Calu3 (cell line): ENCODE measurements around the gene AHSA1. TPM values are rescaled to one million over a fixed set of nuclear protein-coding genes. Genes with fewer than 3 reads are reported as not detected.

Experiments
- BruUV-seq: library from RNA; stranded (reverse); fragments of 400-500 nt; replicated peaks from 2 replicates; lab custom pipeline; 2021; lab: Mats Ljungman, UMichigan
- CTCF ChIA-PET: fragments of 300-600 bp; sonication (Branson Sonifier 250); formaldehyde crosslinking; loops from one replicate; lab custom pipeline; 2022; ENCODE audit warnings: antibody characterized with exemption; lab: Charles Lee
- DNase-seq: peaks from one replicate; pipeline ENCODE4 v3.0.0; 2022
- H3K27ac Mint-ChIP-seq: one replicate; pipeline ENCODE4 v1.8.0; 2022; ENCODE audit warnings: mixed read lengths; ENCODE audit not compliant: unreplicated experiment
- H3K27me3 Mint-ChIP-seq: one replicate; pipeline ENCODE4 v1.8.0; 2022; ENCODE audit warnings: mixed read lengths; ENCODE audit not compliant: unreplicated experiment
- H3K36me3 Mint-ChIP-seq: one replicate; pipeline ENCODE4 v1.8.0; 2022; ENCODE audit warnings: mild to moderate bottlenecking, moderate library complexity, mixed read lengths; ENCODE audit not compliant: insufficient read depth, unreplicated experiment
- H3K4me1 Mint-ChIP-seq: one replicate; pipeline ENCODE4 v1.8.0; 2022; ENCODE audit warnings: mild to moderate bottlenecking, low read depth, mixed read lengths; ENCODE audit not compliant: unreplicated experiment
- H3K4me3 Mint-ChIP-seq: one replicate; pipeline ENCODE4 v1.8.0; 2022; ENCODE audit warnings: mild to moderate bottlenecking, low read depth, moderate library complexity, mixed read lengths; ENCODE audit not compliant: unreplicated experiment
- H3K9me3 Mint-ChIP-seq: one replicate; pipeline ENCODE4 v1.8.0; 2022; ENCODE audit warnings: low read depth, mixed read lengths; ENCODE audit not compliant: unreplicated experiment
- CTCF ChIP-seq: fragments of 200-600 bp; IDR thresholded peaks from one replicate; pipeline ENCODE4 v1.8.0; 2022; ENCODE audit warnings: antibody characterized with exemption; ENCODE audit not compliant: unreplicated experiment
- intact Hi-C: fragments of 100-400 bp; cut with micrococcal nuclease; formaldehyde crosslinking; loops from one replicate; pipeline ENCODE4 v1.10.0; 2022; ENCODE audit not compliant: unreplicated experiment
- total RNA-seq: library from RNA; stranded (reverse); gene quantifications from 2 replicates; pipeline ENCODE4 v1.2.3, GENCODE V29; 2022

Gene AHSA1
- total RNA-seq, 1 experiment from 2014 or later, result 287 TPM

- no peaks in the 10 kb centered on the region for H3K27me3 Mint-ChIP-seq
- TF ChIP-seq CTCF, result no peak
- TSS peak; percentile 50 for BruUV-seq
- H3K36me3 Mint-ChIP-seq, result peaks cover 57% of the 10 kb centered on the region
- CTCF ChIA-PET, result no interaction called here
- no peak for DNase-seq
- peak overlapping the region; percentile 91 for H3K4me3 Mint-ChIP-seq
- intact Hi-C loops, result loop anchor here (5.0 kb wide), 1 partner anchor 134 kb away; the partner anchor contains the start of genes GSTZ1 and POMT2
- no peak overlapping the region for H3K27ac Mint-ChIP-seq
- H3K4me1 Mint-ChIP-seq, result peaks cover 12% of the 10 kb centered on the region
- H3K9me3 Mint-ChIP-seq, result no peaks in the 10 kb centered on the region
Measured at GRCh38 chr14:77455966-77456640, 1.8 kb upstream of the AHSA1 start.

DNA sequence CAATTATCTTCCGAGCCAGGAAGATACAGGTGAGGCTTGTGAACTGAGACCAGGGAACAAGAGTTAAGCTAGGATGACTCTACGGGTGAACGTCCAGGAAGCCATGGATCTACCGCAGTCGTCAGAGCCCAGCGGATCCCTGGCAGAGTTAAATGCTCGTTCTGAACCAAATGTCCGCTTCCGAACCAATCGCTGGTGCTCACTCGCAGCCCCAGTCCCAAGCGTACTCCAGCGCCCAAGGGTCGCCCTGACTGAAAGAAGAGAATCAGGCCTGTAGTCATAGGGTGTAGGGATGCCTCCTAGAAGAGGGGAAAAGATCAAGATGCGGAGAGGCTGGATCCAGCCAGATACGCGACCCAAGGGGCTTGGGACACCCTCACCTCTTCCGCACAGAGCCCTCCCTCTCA is 775 bp upstream of the AHSA1 start:
- Mint-ChIP-seq H3K27ac (peak overlapping the region; percentile 95), H3K36me3 (peaks cover 61% of the 10 kb centered on the region), H3K27me3 (no peaks in the 10 kb centered on the region), H3K4me3 (peak overlapping the region; percentile 91), H3K9me3 (no peaks in the 10 kb centered on the region), H3K4me1 (peaks cover 12% of the 10 kb centered on the region)
- no TSS peak for BruUV-seq
- intact Hi-C loops, result loop anchor here (5.0 kb wide), 1 partner anchor 135 kb away; the partner anchor contains the start of genes GSTZ1 and POMT2
- TF ChIP-seq CTCF, result no peak
- CTCF ChIA-PET, result no interaction called here
- no peak for DNase-seq

DNA sequence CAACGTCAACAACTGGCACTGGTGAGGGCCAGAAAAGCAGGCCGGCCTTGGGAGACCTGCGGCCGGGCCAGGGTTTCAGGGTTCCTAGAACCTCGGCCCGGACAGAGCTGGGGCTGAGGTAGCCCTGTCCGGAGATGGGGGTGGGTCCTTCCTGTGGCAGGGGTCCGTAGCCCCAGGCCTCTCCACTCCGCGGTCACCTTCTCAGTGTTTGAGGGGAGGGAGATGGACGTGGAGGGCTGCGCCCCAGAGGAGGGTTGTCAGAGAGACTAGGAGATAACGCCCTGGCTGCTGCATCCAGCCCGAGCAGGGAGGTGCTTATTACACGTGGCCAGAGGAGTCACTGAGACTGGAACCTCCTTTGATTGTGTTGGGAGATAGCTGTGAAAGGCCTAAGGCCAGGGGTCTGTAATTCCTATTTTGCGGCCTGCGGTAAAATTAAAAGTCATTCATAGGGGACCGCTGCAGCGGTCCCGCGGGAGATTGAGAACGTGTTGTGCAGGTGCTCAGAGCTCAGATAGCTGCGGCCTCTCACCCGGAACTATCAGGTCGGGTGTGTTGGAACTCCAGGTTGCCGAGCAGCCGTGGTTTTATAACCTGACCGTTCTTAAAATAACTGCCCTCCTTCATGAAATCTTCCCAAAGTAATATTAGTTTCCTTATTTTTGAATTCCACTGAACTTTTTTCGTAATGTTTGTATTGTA is 507 bp downstream of the AHSA1 start:
- BruUV-seq, result no TSS peak
- peaks cover 55% of the 10 kb centered on the region for H3K36me3 Mint-ChIP-seq
- intact Hi-C loops, result loop anchor here (2.0 to 5.0 kb wide), 2 partner anchors 136 to 248 kb away; partner anchors contain the start of genes GSTZ1 and POMT2

More for the DNA sequence above, 507 bp downstream of the AHSA1 start:
- CTCF ChIA-PET, result interaction anchor here (1.3 kb wide), 1 partner anchor 40 kb away, joined by 3 read pairs; the partner anchor contains the start of gene ISM2
- DNase-seq, result peak; percentile 9
- no peak for TF ChIP-seq CTCF
- Mint-ChIP-seq H3K4me1 (peaks cover 12% of the 10 kb centered on the region), H3K9me3 (no peaks in the 10 kb centered on the region), H3K27me3 (no peaks in the 10 kb centered on the region), H3K27ac (peak overlapping the region; percentile 95), H3K4me3 (peak overlapping the region; percentile 91)
